Measurements from ENCODE around the gene IFITM10.

The IFITM10 gene

DNA sequence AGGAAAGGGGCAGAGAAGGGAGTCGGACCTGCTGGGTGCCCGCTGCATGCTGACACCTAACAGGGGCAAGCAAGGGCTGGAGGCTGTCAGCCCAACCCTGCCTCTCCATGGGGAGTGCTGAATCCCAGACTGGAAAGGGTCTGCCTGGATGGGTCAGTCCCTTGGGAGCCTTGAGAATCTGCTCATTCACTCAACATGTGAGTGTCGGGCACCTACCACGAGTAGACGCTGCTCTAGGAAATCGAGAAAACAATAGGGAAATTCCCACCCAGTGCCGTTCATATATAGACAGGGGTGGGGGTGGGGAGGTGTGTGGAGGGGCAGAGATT lies 17.7 kb upstream of the IFITM10 start:
- Histone ChIP-seq H3K9ac (ENCODE audit: low read length) (no peak overlapping the region), H3K27me3 (replicated peaks; ENCODE audit: control insufficient read depth, insufficient read depth, low read length) (no peaks in the 10 kb centered on the region), H3K9me3 (ENCODE audit: control insufficient read depth, low read length) (no peaks in the 10 kb centered on the region), H3K36me3 (ENCODE audit: control insufficient read depth, insufficient read depth, low read length, severe bottlenecking) (no peaks in the 10 kb centered on the region), H3K4me1 (ENCODE audit: control insufficient read depth, insufficient read depth, low read length) (peaks cover 27% of the 10 kb centered on the region), H3K4me3 (ENCODE audit: low read length) (no peak overlapping the region)
- no peak for DNase-seq (ENCODE audit: low read depth)

DNA sequence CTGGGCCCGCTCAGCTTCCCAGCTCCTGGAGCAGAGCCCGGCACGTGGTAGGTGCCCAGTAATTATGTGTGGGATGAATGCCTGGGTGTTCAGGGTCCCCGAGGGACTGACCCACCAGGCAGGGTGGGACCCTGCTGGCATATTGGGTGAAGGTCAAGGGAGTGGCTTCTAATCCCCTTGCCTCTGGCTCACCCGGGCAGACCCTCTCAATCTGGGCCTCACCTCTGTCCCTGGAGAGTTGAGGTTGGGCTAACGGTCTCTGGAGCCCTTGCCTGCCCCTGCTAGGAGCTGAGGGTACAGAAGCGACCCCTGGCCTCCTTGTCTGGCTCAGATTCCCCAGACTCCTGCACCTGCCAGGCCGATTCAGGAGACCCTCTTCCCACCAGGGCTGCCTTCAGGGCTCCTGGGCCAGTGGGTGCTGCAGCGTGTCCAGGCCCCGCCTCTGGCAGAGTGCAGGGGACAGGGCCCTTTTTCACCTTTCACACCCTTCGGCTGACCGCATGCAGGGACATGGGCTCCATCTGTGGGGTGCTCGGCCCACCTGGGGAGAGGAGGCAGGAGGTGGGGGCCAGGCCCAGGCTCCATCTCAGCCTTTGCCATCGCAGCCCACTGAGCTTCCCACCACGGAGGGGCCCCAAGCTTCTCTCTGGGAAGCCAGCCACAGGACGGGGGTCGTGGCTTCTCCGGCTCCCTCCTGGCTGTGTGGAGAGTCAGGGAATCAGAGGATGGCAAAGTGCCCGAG lies 17.2 kb upstream of the IFITM10 start:
- Histone ChIP-seq H3K27me3 (replicated peaks; ENCODE audit: control insufficient read depth, insufficient read depth, low read length) (no peaks in the 10 kb centered on the region), H3K9me3 (ENCODE audit: control insufficient read depth, low read length) (no peaks in the 10 kb centered on the region), H3K4me3 (ENCODE audit: low read length) (no peak overlapping the region), H3K4me1 (ENCODE audit: control insufficient read depth, insufficient read depth, low read length) (peaks cover 29% of the 10 kb centered on the region), H3K36me3 (ENCODE audit: control insufficient read depth, insufficient read depth, low read length, severe bottlenecking) (no peaks in the 10 kb centered on the region), H3K9ac (ENCODE audit: low read length) (no peak overlapping the region)
- no peak for DNase-seq (ENCODE audit: low read depth)

DNA sequence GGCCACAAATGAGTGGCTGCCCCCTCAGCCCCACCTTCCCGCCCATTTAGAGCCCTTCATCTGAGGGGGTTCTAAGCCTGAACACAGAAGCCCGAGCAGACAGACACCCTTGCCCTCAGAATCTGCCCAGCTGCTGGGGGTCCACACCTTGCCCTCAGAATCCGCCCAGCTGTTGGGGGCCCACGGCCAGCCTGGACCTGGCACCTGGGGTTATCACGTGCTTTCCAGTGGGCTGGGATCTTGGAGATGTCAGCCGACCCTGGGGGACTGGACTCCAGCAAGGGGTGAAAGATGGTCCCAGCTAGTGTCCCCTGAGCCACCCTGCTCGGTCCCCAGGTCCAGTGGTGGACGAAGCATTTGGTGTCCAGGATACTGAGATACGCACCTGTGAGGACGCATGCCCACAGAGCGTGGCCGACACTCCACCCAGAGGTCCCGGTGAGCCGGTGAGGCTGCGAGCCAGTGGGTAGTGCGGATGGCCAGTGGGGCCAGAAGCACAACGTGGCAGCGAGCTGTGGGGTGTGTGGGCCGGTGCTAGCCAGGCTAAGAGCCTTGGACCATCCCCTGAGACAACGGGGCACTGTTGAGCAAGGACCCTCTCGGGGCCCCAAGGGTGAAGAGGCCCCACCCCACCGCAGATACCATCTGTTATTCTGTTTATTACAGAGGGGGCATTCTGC lies 16.5 kb upstream of the IFITM10 start:
- no peak for DNase-seq (ENCODE audit: low read depth)
- no peaks in the 10 kb centered on the region for H3K9me3 ChIP-seq (ENCODE audit: control insufficient read depth, low read length)
- no peak overlapping the region for H3K9ac ChIP-seq (ENCODE audit: low read length)
- H3K4me1 ChIP-seq (ENCODE audit: control insufficient read depth, insufficient read depth, low read length) = peaks cover 29% of the 10 kb centered on the region
- H3K36me3 ChIP-seq (ENCODE audit: control insufficient read depth, insufficient read depth, low read length, severe bottlenecking) = no peaks in the 10 kb centered on the region
- H3K27me3 ChIP-seq (replicated peaks; ENCODE audit: control insufficient read depth, insufficient read depth, low read length) = no peaks in the 10 kb centered on the region
- H3K4me3 ChIP-seq (ENCODE audit: low read length) = no peak overlapping the region

- DNase-seq (ENCODE audit: low read depth) = no peak
- H3K36me3 ChIP-seq (ENCODE audit: control insufficient read depth, insufficient read depth, low read length, severe bottlenecking) = peaks cover 2% of the 10 kb centered on the region
Observed at GRCh38 chr11:1765871-1766718, 15.7 kb upstream of the IFITM10 start.

GRCh38 chr11:1763796-1764661 lies 13.6 kb upstream of the IFITM10 start, which contains the start of gene CTSD:
Gene CTSD (minus strand): TSS chr11:1763927. CDS start chr11:1763859, 68 bp downstream.
- H3K9ac ChIP-seq (ENCODE audit: low read length) = peak within 1 kb of the TSS; percentile 87
- H3K4me1 ChIP-seq (ENCODE audit: control insufficient read depth, insufficient read depth, low read length) = peaks cover 45% of the 10 kb centered on the region
- H3K9me3 ChIP-seq (ENCODE audit: control insufficient read depth, low read length) = no peaks in the 10 kb centered on the region
- peaks cover 17% of the 10 kb centered on the region for H3K36me3 ChIP-seq (ENCODE audit: control insufficient read depth, insufficient read depth, low read length, severe bottlenecking)
- no peaks in the 10 kb centered on the region for H3K27me3 ChIP-seq (replicated peaks; ENCODE audit: control insufficient read depth, insufficient read depth, low read length)
- H3K4me3 ChIP-seq (ENCODE audit: low read length) = peak within 1 kb of the TSS; percentile 85
- DNase-seq (ENCODE audit: low read depth) = peak; percentile 93

More at GRCh38 chr11:1765871-1766718, 15.7 kb upstream of the IFITM10 start:
- H3K9ac ChIP-seq (ENCODE audit: low read length) = no peak overlapping the region
- peaks cover 30% of the 10 kb centered on the region for H3K4me1 ChIP-seq (ENCODE audit: control insufficient read depth, insufficient read depth, low read length)
- no peaks in the 10 kb centered on the region for H3K27me3 ChIP-seq (replicated peaks; ENCODE audit: control insufficient read depth, insufficient read depth, low read length)
- H3K4me3 ChIP-seq (ENCODE audit: low read length) = no peak overlapping the region
- H3K9me3 ChIP-seq (ENCODE audit: control insufficient read depth, low read length) = no peaks in the 10 kb centered on the region

- Histone ChIP-seq H3K36me3 (ENCODE audit: control insufficient read depth, insufficient read depth, low read length, severe bottlenecking) (peaks cover 23% of the 10 kb centered on the region), H3K4me3 (ENCODE audit: low read length) (peak overlapping the region; percentile 85), H3K9me3 (ENCODE audit: control insufficient read depth, low read length) (no peaks in the 10 kb centered on the region), H3K9ac (ENCODE audit: low read length) (peak overlapping the region; percentile 87), H3K4me1 (ENCODE audit: control insufficient read depth, insufficient read depth, low read length) (peaks cover 44% of the 10 kb centered on the region), H3K27me3 (replicated peaks; ENCODE audit: control insufficient read depth, insufficient read depth, low read length) (no peaks in the 10 kb centered on the region)
- no peak for DNase-seq (ENCODE audit: low read depth)
Observed at GRCh38 chr11:1763336-1763795, 13.0 kb upstream of the IFITM10 start.

- DNase-seq (ENCODE audit: low read depth) = no peak
- no peaks in the 10 kb centered on the region for H3K27me3 ChIP-seq (replicated peaks; ENCODE audit: control insufficient read depth, insufficient read depth, low read length)
- peaks cover 44% of the 10 kb centered on the region for H3K4me1 ChIP-seq (ENCODE audit: control insufficient read depth, insufficient read depth, low read length)
- H3K9me3 ChIP-seq (ENCODE audit: control insufficient read depth, low read length) = no peaks in the 10 kb centered on the region
- peak overlapping the region; percentile 87 for H3K9ac ChIP-seq (ENCODE audit: low read length)
- peak overlapping the region; percentile 85 for H3K4me3 ChIP-seq (ENCODE audit: low read length)
- peaks cover 27% of the 10 kb centered on the region for H3K36me3 ChIP-seq (ENCODE audit: control insufficient read depth, insufficient read depth, low read length, severe bottlenecking)
Observed at GRCh38 chr11:1762537-1763302, 12.3 kb upstream of the IFITM10 start.

DNA sequence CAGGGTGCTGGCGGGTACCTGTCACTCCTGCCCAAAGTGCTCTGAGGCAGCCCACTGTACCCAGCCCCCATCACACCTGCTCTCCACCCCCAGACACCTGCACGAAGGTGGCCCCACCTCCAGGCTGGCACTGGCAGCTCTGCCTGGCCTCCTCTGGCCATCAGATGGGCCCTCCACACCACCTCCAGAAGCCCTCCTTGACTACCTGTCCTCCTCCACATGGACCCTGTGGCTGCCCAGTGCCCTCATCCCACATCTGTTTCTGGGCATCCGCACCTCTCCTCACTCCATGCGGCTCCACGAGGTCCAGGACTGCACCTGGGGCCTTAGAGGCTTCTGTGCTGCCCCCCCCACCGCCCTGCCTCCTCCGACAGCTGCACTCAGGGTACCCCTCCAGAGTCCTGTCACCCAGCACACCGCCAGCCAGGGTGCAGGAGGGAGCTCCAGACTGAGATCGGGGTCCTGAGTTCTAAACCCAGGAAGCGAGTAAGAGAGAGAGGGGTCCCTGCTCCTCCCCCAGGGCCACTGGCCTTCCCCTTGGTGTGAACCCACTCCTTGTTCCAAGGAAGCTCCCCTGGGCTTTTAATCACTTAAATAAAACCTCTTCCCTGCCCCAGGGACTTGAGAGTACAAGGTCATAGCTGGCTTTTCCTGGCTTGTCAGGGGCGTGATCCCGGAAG lies 11.6 kb upstream of the IFITM10 start:
- H3K36me3 ChIP-seq (ENCODE audit: control insufficient read depth, insufficient read depth, low read length, severe bottlenecking) = peaks cover 33% of the 10 kb centered on the region
- peaks cover 44% of the 10 kb centered on the region for H3K4me1 ChIP-seq (ENCODE audit: control insufficient read depth, insufficient read depth, low read length)
- H3K27me3 ChIP-seq (replicated peaks; ENCODE audit: control insufficient read depth, insufficient read depth, low read length) = no peaks in the 10 kb centered on the region
- no peak for DNase-seq (ENCODE audit: low read depth)
- H3K9me3 ChIP-seq (ENCODE audit: control insufficient read depth, low read length) = no peaks in the 10 kb centered on the region
- peak overlapping the region; percentile 85 for H3K4me3 ChIP-seq (ENCODE audit: low read length)
- peak overlapping the region; percentile 87 for H3K9ac ChIP-seq (ENCODE audit: low read length)

DNA sequence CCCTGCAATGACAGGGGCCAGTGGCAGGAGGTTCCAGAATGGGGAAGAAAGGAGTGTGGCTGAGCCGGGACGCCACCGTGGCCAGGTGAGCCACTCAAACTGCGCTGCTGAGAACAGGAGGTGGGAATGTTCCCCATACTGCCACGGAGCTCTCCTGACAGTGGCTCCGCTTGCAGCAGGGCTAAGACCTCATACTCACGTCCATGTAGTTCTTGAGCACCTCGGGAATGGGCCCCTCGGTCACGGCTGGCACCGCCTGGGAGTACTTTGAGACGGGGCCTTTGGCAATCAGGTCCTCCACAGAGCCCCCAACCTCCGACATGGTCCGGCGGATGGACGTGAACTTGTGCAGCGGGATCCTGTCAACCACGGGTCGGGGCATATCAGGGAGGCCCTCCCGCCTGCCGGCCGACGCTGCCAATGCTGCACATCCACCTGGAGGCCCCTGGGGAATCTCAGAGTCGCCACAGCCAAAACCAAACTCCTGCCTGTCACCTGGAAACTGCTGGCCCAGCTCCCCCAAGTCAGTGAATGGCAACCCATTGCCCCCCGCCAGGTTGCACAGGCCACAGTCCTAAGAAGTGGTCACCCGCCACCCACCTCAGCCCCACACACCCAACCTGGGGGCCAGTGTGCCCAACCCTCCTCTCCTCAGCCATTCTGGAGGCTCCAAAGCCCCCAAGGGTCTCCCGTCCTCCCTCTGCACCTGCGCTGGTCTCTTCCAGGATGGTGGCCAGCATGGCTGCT lies 10.9 kb upstream of the IFITM10 start:
- H3K4me3 ChIP-seq (ENCODE audit: low read length) = peak overlapping the region; percentile 85
- no peaks in the 10 kb centered on the region for H3K9me3 ChIP-seq (ENCODE audit: control insufficient read depth, low read length)
- peaks cover 44% of the 10 kb centered on the region for H3K4me1 ChIP-seq (ENCODE audit: control insufficient read depth, insufficient read depth, low read length)
- no peak for DNase-seq (ENCODE audit: low read depth)
- peaks cover 40% of the 10 kb centered on the region for H3K36me3 ChIP-seq (ENCODE audit: control insufficient read depth, insufficient read depth, low read length, severe bottlenecking)
- no peaks in the 10 kb centered on the region for H3K27me3 ChIP-seq (replicated peaks; ENCODE audit: control insufficient read depth, insufficient read depth, low read length)
- peak overlapping the region; percentile 87 for H3K9ac ChIP-seq (ENCODE audit: low read length)
